Measurements from ENCODE around the gene ZBTB18.

Gene ZBTB18

DNA sequence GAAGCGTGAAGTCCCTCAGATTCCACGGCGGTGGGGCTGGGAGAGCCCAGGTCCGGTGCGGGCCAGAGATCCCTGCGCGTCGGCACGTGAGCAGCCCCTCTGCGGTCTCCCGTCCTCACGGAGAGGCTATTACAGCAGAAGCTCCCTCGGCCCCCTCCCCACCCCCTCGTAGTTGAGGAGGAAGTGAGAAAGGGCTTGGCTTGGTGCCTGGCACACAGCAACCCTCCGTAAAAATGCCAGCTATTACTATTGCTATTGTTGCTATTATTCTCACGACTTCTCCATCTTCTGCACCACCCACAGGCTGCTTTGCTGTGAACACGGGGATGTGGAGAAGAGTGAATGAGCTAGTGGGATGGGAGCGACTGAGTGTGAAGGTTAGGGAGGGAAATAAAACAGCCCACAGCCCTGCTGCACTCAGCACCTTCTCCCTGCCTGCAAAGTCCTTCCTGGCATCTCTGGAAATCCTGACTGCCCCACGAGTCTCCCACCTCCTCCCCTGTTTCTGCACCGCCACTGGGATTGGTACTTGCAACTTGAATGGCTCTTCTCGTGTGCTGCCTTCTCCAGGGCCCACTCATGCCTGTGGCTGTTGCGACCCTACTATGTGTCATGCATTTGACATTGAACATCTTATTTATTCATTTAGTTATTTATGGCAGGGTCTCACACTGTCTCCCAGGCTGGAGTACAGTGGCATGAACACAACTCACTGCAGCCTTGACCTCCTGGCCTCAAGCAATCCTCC lies 26.6 kb downstream of the ZBTB18 start:
- Histone ChIP-seq H3K79me2 (ENCODE audit: insufficient read depth, low read length) (no peaks in the 10 kb centered on the region), H3K4me2 (ENCODE audit: low read depth, low read length, poor library complexity, severe bottlenecking) (no peak overlapping the region), H4K20me1 (ENCODE audit: low read depth, low read length) (no peaks in the 10 kb centered on the region), H3K4me3 (ENCODE audit: insufficient read depth, low read length, poor library complexity, severe bottlenecking) (no peak overlapping the region), H2AFZ (ENCODE audit: low read depth, low read length, severe bottlenecking) (no peak overlapping the region), H3K36me3 (ENCODE audit: low read length) (no peaks in the 10 kb centered on the region), H3K27ac (ENCODE audit: low read depth, low read length) (no peak overlapping the region), H3K9me2 (replicated peaks; ENCODE audit: insufficient read depth, low read length) (no peaks in the 10 kb centered on the region), H3F3A (ENCODE audit: insufficient read depth) (no peaks in the 10 kb centered on the region), H3K27me3 (ENCODE audit: low read length) (no peaks in the 10 kb centered on the region), H3K9me3 (ENCODE audit: insufficient read depth, low read length) (no peaks in the 10 kb centered on the region), H3K9ac (ENCODE audit: low read length) (no peak overlapping the region)
- TF ChIP-seq, protein P1, sequence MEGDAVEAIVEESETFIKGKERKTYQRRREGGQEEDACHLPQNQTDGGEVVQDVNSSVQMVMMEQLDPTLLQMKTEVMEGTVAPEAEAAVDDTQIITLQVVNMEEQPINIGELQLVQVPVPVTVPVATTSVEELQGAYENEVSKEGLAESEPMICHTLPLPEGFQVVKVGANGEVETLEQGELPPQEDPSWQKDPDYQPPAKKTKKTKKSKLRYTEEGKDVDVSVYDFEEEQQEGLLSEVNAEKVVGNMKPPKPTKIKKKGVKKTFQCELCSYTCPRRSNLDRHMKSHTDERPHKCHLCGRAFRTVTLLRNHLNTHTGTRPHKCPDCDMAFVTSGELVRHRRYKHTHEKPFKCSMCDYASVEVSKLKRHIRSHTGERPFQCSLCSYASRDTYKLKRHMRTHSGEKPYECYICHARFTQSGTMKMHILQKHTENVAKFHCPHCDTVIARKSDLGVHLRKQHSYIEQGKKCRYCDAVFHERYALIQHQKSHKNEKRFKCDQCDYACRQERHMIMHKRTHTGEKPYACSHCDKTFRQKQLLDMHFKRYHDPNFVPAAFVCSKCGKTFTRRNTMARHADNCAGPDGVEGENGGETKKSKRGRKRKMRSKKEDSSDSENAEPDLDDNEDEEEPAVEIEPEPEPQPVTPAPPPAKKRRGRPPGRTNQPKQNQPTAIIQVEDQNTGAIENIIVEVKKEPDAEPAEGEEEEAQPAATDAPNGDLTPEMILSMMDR (IDR thresholded peaks at IDR 0.05; ENCODE audit: insufficient read depth, low read length, poor library complexity, severe bottlenecking), result no peak
- TF ChIP-seq EZH2phosphoT487 (conservative IDR thresholded peaks at IDR 0.05; ENCODE audit: low read length), result no peak

GRCh38 chr1:244080343-244080929 lies 29.4 kb downstream of the ZBTB18 start:
- Histone ChIP-seq H3K79me2 (ENCODE audit: insufficient read depth, low read length) (no peaks in the 10 kb centered on the region), H4K20me1 (ENCODE audit: low read depth, low read length) (no peaks in the 10 kb centered on the region), H3K9ac (ENCODE audit: low read length) (no peak overlapping the region), H3K4me3 (ENCODE audit: insufficient read depth, low read length, poor library complexity, severe bottlenecking) (no peak overlapping the region), H3K36me3 (ENCODE audit: low read length) (no peaks in the 10 kb centered on the region), H3K9me2 (replicated peaks; ENCODE audit: insufficient read depth, low read length) (no peaks in the 10 kb centered on the region), H3K9me3 (ENCODE audit: insufficient read depth, low read length) (no peaks in the 10 kb centered on the region), H3F3A (ENCODE audit: insufficient read depth) (no peaks in the 10 kb centered on the region), H3K27me3 (ENCODE audit: low read length) (no peaks in the 10 kb centered on the region), H3K27ac (ENCODE audit: low read depth, low read length) (no peak overlapping the region), H3K4me2 (ENCODE audit: low read depth, low read length, poor library complexity, severe bottlenecking) (no peak overlapping the region), H2AFZ (ENCODE audit: low read depth, low read length, severe bottlenecking) (no peak overlapping the region)
- TF ChIP-seq EZH2phosphoT487 (conservative IDR thresholded peaks at IDR 0.05; ENCODE audit: low read length), result no peak
- TF ChIP-seq, protein P1 (IDR thresholded peaks at IDR 0.05; ENCODE audit: insufficient read depth, low read length, poor library complexity, severe bottlenecking), result no peak

- H3F3A ChIP-seq (ENCODE audit: insufficient read depth), result no peaks in the 10 kb centered on the region
- no peaks in the 10 kb centered on the region for H3K27me3 ChIP-seq (ENCODE audit: low read length)
- no peaks in the 10 kb centered on the region for H3K36me3 ChIP-seq (ENCODE audit: low read length)
- no peak overlapping the region for H3K4me2 ChIP-seq (ENCODE audit: low read depth, low read length, poor library complexity, severe bottlenecking)
- no peak overlapping the region for H3K4me3 ChIP-seq (ENCODE audit: insufficient read depth, low read length, poor library complexity, severe bottlenecking)
- H3K9ac ChIP-seq (ENCODE audit: low read length), result no peak overlapping the region
- TF ChIP-seq, protein P1 (IDR thresholded peaks at IDR 0.05; ENCODE audit: insufficient read depth, low read length, poor library complexity, severe bottlenecking), result no peak
- no peak for TF ChIP-seq EZH2phosphoT487 (conservative IDR thresholded peaks at IDR 0.05; ENCODE audit: low read length)
- no peaks in the 10 kb centered on the region for H3K79me2 ChIP-seq (ENCODE audit: insufficient read depth, low read length)
- H2AFZ ChIP-seq (ENCODE audit: low read depth, low read length, severe bottlenecking), result no peak overlapping the region
- no peaks in the 10 kb centered on the region for H3K9me3 ChIP-seq (ENCODE audit: insufficient read depth, low read length)
- H3K9me2 ChIP-seq (replicated peaks; ENCODE audit: insufficient read depth, low read length), result no peaks in the 10 kb centered on the region
- no peaks in the 10 kb centered on the region for H4K20me1 ChIP-seq (ENCODE audit: low read depth, low read length)
- no peak overlapping the region for H3K27ac ChIP-seq (ENCODE audit: low read depth, low read length)
Measured at GRCh38 chr1:244082969-244083368, 31.9 kb downstream of the ZBTB18 start.
